MM.1S (cell line): ENCODE results near the gene ZCCHC7.
"Not testable (repeated sequence)": the region's sequence is repeated elsewhere in the genome, so short reads cannot be mapped to it uniquely, and the experiment has no call there.

Experiments used
- DNase-seq: peaks from one replicate; pipeline ENCODE4 v3.0.0-alpha.2; 2015
- H2AFZ ChIP-seq: fragments of 300-600 bp; sonication (generic); 2 replicates; pipeline ENCODE4 v1.6.0; 2016; ENCODE audit warnings: antibody characterized with exemption, low read length
- H3F3A ChIP-seq: fragments of 300-600 bp; sonication (generic); 2 replicates; pipeline ENCODE4 v1.6.1; 2016; ENCODE audit warnings: mild to moderate bottlenecking, antibody characterized with exemption, low read length, moderate library complexity, mixed read lengths; ENCODE audit not compliant: insufficient read depth
- H3K27ac ChIP-seq: fragments of 300-600 bp; sonication (generic); 2 replicates; pipeline ENCODE4 v1.5.1; 2016; ENCODE audit warnings: mild to moderate bottlenecking, low read length
- H3K27me3 ChIP-seq: fragments of 300-600 bp; sonication (generic); replicated peaks from 2 replicates; pipeline ENCODE4 v1.6.0; 2016; ENCODE audit warnings: low read length; ENCODE audit not compliant: insufficient read depth
- H3K36me3 ChIP-seq: fragments of 300-600 bp; sonication (generic); replicated peaks from 2 replicates; pipeline ENCODE4 v1.6.1; 2016; ENCODE audit warnings: mild to moderate bottlenecking, low read length, mixed read lengths; ENCODE audit not compliant: insufficient read depth
- H3K4me1 ChIP-seq: fragments of 300-600 bp; sonication (generic); 2 replicates; pipeline ENCODE4 v1.6.1; 2016; ENCODE audit warnings: low read length, mixed read lengths
- H3K4me2 ChIP-seq: fragments of 300-600 bp; sonication (generic); 2 replicates; pipeline ENCODE4 v1.6.0; 2016; ENCODE audit warnings: low read depth, low read length
- H3K4me3 ChIP-seq: fragments of 300-600 bp; sonication (generic); 2 replicates; pipeline ENCODE4 v1.5.1; 2016; ENCODE audit warnings: low read length, mixed read lengths
- H3K79me2 ChIP-seq: fragments of 300-600 bp; sonication (generic); 2 replicates; pipeline ENCODE4 v1.6.1; 2016; ENCODE audit warnings: mixed run types, low read length, mixed read lengths
- H3K9ac ChIP-seq: fragments of 300-600 bp; sonication (generic); 2 replicates; pipeline ENCODE4 v1.6.1; 2016; ENCODE audit warnings: low read length, mixed read lengths
- H3K9me2 ChIP-seq: fragments of 300-600 bp; sonication (generic); replicated peaks from 2 replicates; pipeline ENCODE4 v1.6.1; 2016; ENCODE audit warnings: mild to moderate bottlenecking, low read length, mixed read lengths; ENCODE audit not compliant: insufficient read depth
- H3K9me3 ChIP-seq: fragments of 300-600 bp; sonication (generic); replicated peaks from 2 replicates; pipeline ENCODE4 v1.6.1; 2016; ENCODE audit warnings: mild to moderate bottlenecking, low read length, mixed read lengths; ENCODE audit not compliant: insufficient read depth
- H4K20me1 ChIP-seq: fragments of 300-600 bp; sonication (generic); 2 replicates; pipeline ENCODE4 v1.6.1; 2016; ENCODE audit warnings: mild to moderate bottlenecking, low read length, moderate library complexity, mixed read lengths; ENCODE audit not compliant: insufficient read depth
- CTCF ChIP-seq: fragments of 300-600 bp; sonication (generic); IDR thresholded peaks from 2 replicates; pipeline ENCODE4 v1.5.1; 2016; ENCODE audit warnings: antibody characterized with exemption, low read length, mixed read lengths
- EZH2 ChIP-seq: fragments of 300-600 bp; sonication (generic); optimal IDR thresholded peaks from 2 replicates; pipeline ENCODE3; 2017; ENCODE audit warnings: low read depth, mild to moderate bottlenecking, antibody characterized with exemption, low read length, mixed read lengths
- EZH2phosphoT487 ChIP-seq: fragments of 300-600 bp; sonication (generic); IDR thresholded peaks from 2 replicates; pipeline ENCODE4 v1.6.1; 2018; ENCODE audit warnings: antibody characterized with exemption, low read length

ZCCHC7 gene

GRCh38 chr9:37184905-37185867 is 64.8 kb downstream of the ZCCHC7 start:
- no peaks in the 10 kb centered on the region for H4K20me1 ChIP-seq
- H3K9me3 ChIP-seq, result no peaks in the 10 kb centered on the region
- H3K9ac ChIP-seq, result no peak overlapping the region
- peaks cover 11% of the 10 kb centered on the region for H3K79me2 ChIP-seq
- no peak for DNase-seq
- no peak overlapping the region for H3K27ac ChIP-seq
- no peak for TF ChIP-seq EZH2
- TF ChIP-seq CTCF, result no peak
- no peak for TF ChIP-seq EZH2phosphoT487
- H3K9me2 ChIP-seq, result no peaks in the 10 kb centered on the region
- H3K36me3 ChIP-seq, result no peaks in the 10 kb centered on the region
- no peak overlapping the region for H3K4me2 ChIP-seq
- no peaks in the 10 kb centered on the region for H3K27me3 ChIP-seq
- H3F3A ChIP-seq, result peaks cover 11% of the 10 kb centered on the region
- no peak overlapping the region for H2AFZ ChIP-seq
- H3K4me1 ChIP-seq, result peaks cover 16% of the 10 kb centered on the region
- no peak overlapping the region for H3K4me3 ChIP-seq

GRCh38 chr9:37187292-37187691 is 66.9 kb downstream of the ZCCHC7 start:
- DNase-seq, result peak; percentile 52
- Histone ChIP-seq H3K4me3 (peak overlapping the region; percentile 47), H3K9me3 (no peaks in the 10 kb centered on the region), H3F3A (peaks cover 11% of the 10 kb centered on the region), H3K9me2 (no peaks in the 10 kb centered on the region), H3K4me1 (peaks cover 23% of the 10 kb centered on the region), H2AFZ (0 out of 2 replicates have a peak overlapping the region, but pooled peaks have one; percentile 18), H3K27me3 (no peaks in the 10 kb centered on the region), H3K79me2 (peaks cover 11% of the 10 kb centered on the region), H3K27ac (peak overlapping the region; percentile 78), H3K4me2 (peak overlapping the region; percentile 90), H3K9ac (peak overlapping the region; percentile 39), H4K20me1 (no peaks in the 10 kb centered on the region), H3K36me3 (no peaks in the 10 kb centered on the region)
- TF ChIP-seq CTCF (no peak), EZH2 (no peak), EZH2phosphoT487 (no peak)

GRCh38 chr9:37187713-37188439 is 67.5 kb downstream of the ZCCHC7 start:
- peaks cover 23% of the 10 kb centered on the region for H3K4me1 ChIP-seq
- no peaks in the 10 kb centered on the region for H4K20me1 ChIP-seq

GRCh38 chr9:37190739-37191138 is 70.4 kb downstream of the ZCCHC7 start:
- Histone ChIP-seq H3K4me1 (peaks cover 24% of the 10 kb centered on the region), H3F3A (peaks cover 11% of the 10 kb centered on the region)
- not testable (repeated sequence) for DNase-seq, H3K9me3 ChIP-seq, H3K4me3 ChIP-seq, H4K20me1 ChIP-seq, H2AFZ ChIP-seq, H3K27me3 ChIP-seq, H3K79me2 ChIP-seq, H3K36me3 ChIP-seq, H3K4me2 ChIP-seq, H3K27ac ChIP-seq, H3K9ac ChIP-seq, H3K9me2 ChIP-seq

More at GRCh38 chr9:37187713-37188439, 67.5 kb downstream of the ZCCHC7 start:
- H3K36me3 ChIP-seq, result no peaks in the 10 kb centered on the region
- peak overlapping the region; percentile 78 for H3K27ac ChIP-seq
- peak overlapping the region; percentile 90 for H3K4me2 ChIP-seq
- peak; percentile 70 for DNase-seq
- H2AFZ ChIP-seq, result 0 out of 2 replicates have a peak overlapping the region, but pooled peaks have one; percentile 18
- no peaks in the 10 kb centered on the region for H3K9me2 ChIP-seq
- peak overlapping the region; percentile 47 for H3K4me3 ChIP-seq
- H3K27me3 ChIP-seq, result no peaks in the 10 kb centered on the region
- H3K79me2 ChIP-seq, result peaks cover 11% of the 10 kb centered on the region
- H3F3A ChIP-seq, result peaks cover 11% of the 10 kb centered on the region
- no peaks in the 10 kb centered on the region for H3K9me3 ChIP-seq
- TF ChIP-seq EZH2phosphoT487 (no peak), EZH2 (no peak), CTCF (no peak)
- H3K9ac ChIP-seq, result peak overlapping the region; percentile 39
